CD4-positive, alpha-beta T cell treated with Interleukin-4 for 4 hours (primary cell): ENCODE measurements around the gene MAN1C1.
"Not testable (repeated sequence)": the region's sequence is repeated elsewhere in the genome, so short reads cannot be mapped to it uniquely, and the experiment has no call there.

Experiments used
- DNase-seq: peaks from one replicate; pipeline ENCODE4 v3.0.0-alpha.2; 2020

MAN1C1 gene

GRCh38 chr1:25583519-25584370 is 32.8 kb upstream of the MAN1C1 start:
- no peak for DNase-seq

GRCh38 chr1:25586181-25586588 is 30.4 kb upstream of the MAN1C1 start:
- no peak for DNase-seq

- peak; percentile 6 for DNase-seq
These were observed 29.3 kb upstream of the MAN1C1 start for GRCh38 chr1:25587290-25587689.

GRCh38 chr1:25588224-25588623 is 28.4 kb upstream of the MAN1C1 start:
- DNase-seq, result not testable (repeated sequence)

- DNase-seq, result not testable (repeated sequence)
These were observed 27.8 kb upstream of the MAN1C1 start for GRCh38 chr1:25588786-25589185.

GRCh38 chr1:25590096-25590824 is 26.3 kb upstream of the MAN1C1 start:
- no peak for DNase-seq

GRCh38 chr1:25593861-25594260 is 22.7 kb upstream of the MAN1C1 start:
- no peak for DNase-seq

GRCh38 chr1:25594971-25595370 is 21.6 kb upstream of the MAN1C1 start:
- no peak for DNase-seq

- DNase-seq, result not testable (repeated sequence)
These were observed 19.9 kb upstream of the MAN1C1 start for GRCh38 chr1:25596641-25597040.

- DNase-seq, result no peak
These were observed 17.7 kb upstream of the MAN1C1 start for GRCh38 chr1:25598879-25599278.

- DNase-seq, result no peak
These were observed 16.5 kb upstream of the MAN1C1 start for GRCh38 chr1:25599969-25600610.

- not testable (repeated sequence) for DNase-seq
These were observed 15.5 kb upstream of the MAN1C1 start for GRCh38 chr1:25600971-25601699.

GRCh38 chr1:25603779-25604538 is 12.6 kb upstream of the MAN1C1 start:
- not testable (repeated sequence) for DNase-seq

- DNase-seq, result no peak
These were observed 9.5 kb upstream of the MAN1C1 start for GRCh38 chr1:25607123-25607522.

GRCh38 chr1:25608488-25609178 is 8.0 kb upstream of the MAN1C1 start:
- peak; percentile 87 for DNase-seq

- no peak for DNase-seq
These were observed 6.7 kb upstream of the MAN1C1 start for GRCh38 chr1:25609921-25610320.

GRCh38 chr1:25610822-25611630 is 5.6 kb upstream of the MAN1C1 start:
- DNase-seq, result peak; percentile 10

- DNase-seq, result no peak
These were observed 4.7 kb upstream of the MAN1C1 start for GRCh38 chr1:25611843-25612242.

- DNase-seq, result no peak
These were observed 4.2 kb upstream of the MAN1C1 start for GRCh38 chr1:25612421-25612820.

GRCh38 chr1:25613091-25613490 is 3.5 kb upstream of the MAN1C1 start:
- DNase-seq, result no peak
